ACC112 (cell line): ENCODE results near the gene OR10A5.
"Not testable (repeated sequence)": the region's sequence is repeated elsewhere in the genome, so short reads cannot be mapped to it uniquely, and the experiment has no call there.

Experiments
- H2AFZ ChIP-seq: fragments of 200-600 bp; sonication (generic); one replicate; pipeline ENCODE4 v1.6.0; 2017; ENCODE audit warnings: antibody characterized with exemption, low read length; ENCODE audit not compliant: unreplicated experiment
- H3K27ac ChIP-seq: fragments of 200-600 bp; sonication (generic); 2 replicates; pipeline ENCODE4 v1.5.1; 2014; ENCODE audit warnings: low read depth, mild to moderate bottlenecking, antibody characterized with exemption, low read length, moderate library complexity
- H3K27me3 ChIP-seq: fragments of 200-600 bp; sonication (generic); 2 replicates; pipeline ENCODE4 v1.6.1; 2014; ENCODE audit warnings: mild to moderate bottlenecking, antibody characterized with exemption, low read length, moderate library complexity, mixed read lengths; ENCODE audit not compliant: insufficient read depth
- H3K36me3 ChIP-seq: fragments of 200-600 bp; sonication (generic); 2 replicates; pipeline ENCODE4 v1.6.1; 2016; ENCODE audit warnings: mild to moderate bottlenecking, antibody characterized with exemption, low read length, moderate library complexity, mixed read lengths; ENCODE audit not compliant: insufficient read depth
- H3K4me1 ChIP-seq: fragments of 200-600 bp; sonication (generic); one replicate; pipeline ENCODE4 v1.6.1; 2016; ENCODE audit warnings: low read length, mixed read lengths; ENCODE audit not compliant: insufficient read depth, unreplicated experiment, control insufficient read depth
- H3K4me3 ChIP-seq: fragments of 200-600 bp; sonication (generic); 2 replicates; pipeline ENCODE4 v1.5.1; 2014; ENCODE audit warnings: mild to moderate bottlenecking, low read depth, low read length
- H3K79me2 ChIP-seq: fragments of 200-600 bp; sonication (generic); one replicate; pipeline ENCODE4 v1.6.0; 2016; ENCODE audit warnings: low read length; ENCODE audit not compliant: control insufficient read depth, unreplicated experiment, insufficient read depth

The OR10A5 gene

DNA sequence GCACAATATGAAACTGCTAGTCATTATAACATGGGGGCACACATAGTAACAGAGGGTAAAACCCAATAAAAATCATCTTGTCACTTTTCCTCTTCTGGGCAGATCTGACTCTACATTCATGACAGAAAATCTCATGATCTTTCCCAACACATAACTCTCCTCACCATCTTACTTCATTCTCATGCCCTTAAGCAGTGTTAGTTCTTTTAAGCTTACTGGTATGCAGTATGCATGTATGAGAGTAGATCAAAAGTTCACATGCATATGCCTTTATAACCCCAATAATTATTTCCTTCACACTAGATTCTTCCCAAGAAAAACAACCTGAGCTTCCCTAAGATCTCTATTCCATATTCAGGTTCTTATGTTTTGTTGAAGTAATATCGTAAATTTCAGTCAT, 25.8 kb downstream of the OR10A5 start:
- Histone ChIP-seq H3K4me1 (no peaks in the 10 kb centered on the region), H3K4me3 (no peak overlapping the region), H3K27ac (no peak overlapping the region), H3K79me2 (no peaks in the 10 kb centered on the region), H2AFZ (no peak overlapping the region), H3K36me3 (no peaks in the 10 kb centered on the region), H3K27me3 (peaks cover 5% of the 10 kb centered on the region; the same call in 1 of the 2 replicates)

DNA sequence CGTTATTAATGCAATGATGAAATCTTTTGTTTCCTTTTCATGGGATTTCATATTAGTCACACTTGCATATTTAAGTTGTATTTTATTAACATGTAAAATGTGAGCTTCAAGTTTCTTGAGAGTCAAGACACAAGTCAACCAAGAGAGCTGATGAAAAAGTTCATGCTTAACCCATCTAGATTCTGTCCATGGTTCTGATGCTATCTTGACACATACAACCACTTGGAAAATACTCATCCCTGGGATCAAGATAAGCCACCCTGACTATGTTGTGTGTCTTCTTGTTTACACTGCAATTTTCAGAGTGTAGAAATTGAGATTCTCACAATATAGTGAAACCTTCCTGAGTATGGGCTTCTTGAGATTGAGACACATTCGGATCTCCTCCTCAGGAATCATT, 30.3 kb downstream of the OR10A5 start:
- Histone ChIP-seq H3K79me2 (no peaks in the 10 kb centered on the region), H2AFZ (no peak overlapping the region)

DNA sequence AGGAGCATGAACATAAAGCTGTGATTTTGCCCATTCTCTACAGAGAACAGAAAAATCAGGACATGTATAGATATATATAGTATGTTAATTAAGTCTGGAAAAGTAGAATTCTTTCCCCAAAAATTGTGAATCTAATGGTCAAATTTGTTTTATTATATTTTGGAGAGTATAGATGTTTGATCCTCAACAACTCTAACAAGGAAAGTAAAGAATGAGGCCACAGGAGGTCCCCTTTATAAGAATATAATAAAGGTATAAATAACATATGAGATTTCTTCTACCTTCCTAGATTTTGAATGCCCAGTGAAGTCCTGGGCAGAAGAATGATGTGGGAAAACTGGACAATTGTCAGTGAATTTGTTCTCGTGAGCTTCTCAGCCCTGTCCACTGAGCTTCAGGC, 30.8 kb downstream of the OR10A5 start, which contains the start of gene OR10A4:
Gene OR10A4 (plus strand): TSS at position 301 of the 400 bp plus-strand sequence. CDS start 23 bp downstream, at position 324.
- no peak within 1 kb of the TSS for H3K27ac ChIP-seq
- no peak within 1 kb of the TSS for H3K4me3 ChIP-seq
- no peaks in the 10 kb centered on the region for H3K36me3 ChIP-seq
- peaks cover 5% of the 10 kb centered on the region; the same call in 1 of the 2 replicates for H3K27me3 ChIP-seq
- no peaks in the 10 kb centered on the region for H3K79me2 ChIP-seq
- H3K4me1 ChIP-seq: no peaks in the 10 kb centered on the region
- H2AFZ ChIP-seq: no peak within 1 kb of the TSS

More for the DNA sequence above, 30.3 kb downstream of the OR10A5 start:
- Histone ChIP-seq H3K36me3 (no peaks in the 10 kb centered on the region), H3K27ac (no peak overlapping the region), H3K4me1 (no peaks in the 10 kb centered on the region), H3K4me3 (no peak overlapping the region), H3K27me3 (peaks cover 5% of the 10 kb centered on the region; the same call in 1 of the 2 replicates)

DNA sequence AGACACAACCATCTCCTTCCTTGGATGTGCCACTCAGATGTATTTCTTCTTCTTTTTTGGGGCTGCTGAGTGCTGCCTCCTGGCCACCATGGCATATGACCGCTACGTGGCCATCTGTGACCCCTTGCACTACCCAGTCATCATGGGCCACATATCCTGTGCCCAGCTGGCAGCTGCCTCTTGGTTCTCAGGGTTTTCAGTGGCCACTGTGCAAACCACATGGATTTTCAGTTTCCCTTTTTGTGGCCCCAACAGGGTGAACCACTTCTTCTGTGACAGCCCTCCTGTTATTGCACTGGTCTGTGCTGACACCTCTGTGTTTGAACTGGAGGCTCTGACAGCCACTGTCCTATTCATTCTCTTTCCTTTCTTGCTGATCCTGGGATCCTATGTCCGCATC, 31.4 kb downstream of the OR10A5 start:
- Histone ChIP-seq H3K4me1 (no peaks in the 10 kb centered on the region), H2AFZ (no peak overlapping the region), H3K79me2 (no peaks in the 10 kb centered on the region), H3K4me3 (no peak overlapping the region), H3K27ac (no peak overlapping the region), H3K36me3 (no peaks in the 10 kb centered on the region), H3K27me3 (peaks cover 5% of the 10 kb centered on the region; the same call in 1 of the 2 replicates)

DNA sequence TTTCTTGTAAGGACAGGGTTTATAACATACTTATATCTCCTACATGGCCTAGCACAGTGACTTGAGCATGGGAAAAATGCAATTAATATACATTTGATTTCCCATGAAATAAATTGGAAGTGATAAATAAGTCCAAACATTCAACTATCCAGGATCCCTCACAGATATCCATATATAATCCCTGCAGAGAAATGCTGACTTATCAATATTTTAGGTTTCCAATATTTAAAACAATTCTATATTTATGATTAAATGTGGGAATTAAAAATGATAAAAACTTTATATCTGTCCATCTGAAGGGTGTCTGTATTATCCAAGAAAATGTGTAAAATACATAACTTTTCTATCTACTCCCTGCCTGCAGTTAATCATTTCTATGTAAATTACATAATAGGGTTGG, 37.3 kb downstream of the OR10A5 start:
- peaks cover 18% of the 10 kb centered on the region for H3K27me3 ChIP-seq
- H3K36me3 ChIP-seq: no peaks in the 10 kb centered on the region
- no peak overlapping the region for H2AFZ ChIP-seq
- no peak overlapping the region for H3K27ac ChIP-seq
- no peaks in the 10 kb centered on the region for H3K4me1 ChIP-seq
- no peaks in the 10 kb centered on the region for H3K79me2 ChIP-seq
- H3K4me3 ChIP-seq: no peak overlapping the region

DNA sequence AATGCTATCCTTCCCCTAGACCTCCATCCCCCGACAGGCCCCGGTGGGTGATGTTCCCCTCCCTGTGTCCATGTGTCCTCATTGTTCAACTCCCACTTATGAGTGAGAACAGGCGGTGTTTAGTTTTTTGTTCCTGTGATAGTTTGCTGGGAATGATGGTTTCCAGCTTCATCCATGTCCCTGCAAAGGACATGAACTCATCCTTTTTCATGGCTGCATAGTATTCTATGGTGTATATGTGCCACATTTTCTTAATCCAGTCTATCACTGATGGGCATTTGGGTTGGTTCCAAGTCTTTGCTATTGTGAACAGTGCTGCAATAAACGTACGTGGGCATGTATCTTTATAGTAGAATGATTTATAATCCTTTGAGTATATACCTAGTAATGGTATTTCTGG, 42.2 kb downstream of the OR10A5 start:
- peaks cover 18% of the 10 kb centered on the region for H3K27me3 ChIP-seq
- not testable (repeated sequence) for H3K36me3 ChIP-seq, H3K79me2 ChIP-seq, H3K4me1 ChIP-seq, H3K27ac ChIP-seq, H3K4me3 ChIP-seq, H2AFZ ChIP-seq

DNA sequence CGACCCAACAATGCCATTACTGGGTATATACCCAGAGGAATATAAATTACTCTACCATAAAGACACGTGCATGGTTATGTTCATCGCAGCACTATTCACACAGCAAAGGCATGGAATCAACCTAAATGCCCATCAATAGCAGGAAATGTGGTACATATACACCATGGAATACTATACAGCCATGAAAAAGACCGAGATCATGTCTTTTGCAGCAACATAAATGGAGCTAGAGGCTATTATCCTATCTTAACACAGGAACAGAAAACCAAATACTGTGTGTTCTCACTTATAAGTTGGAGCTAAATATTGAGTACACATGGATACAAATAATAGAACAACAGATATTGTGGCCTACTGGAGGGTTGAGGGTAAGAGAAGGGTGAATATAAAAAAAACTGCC, 43.3 kb downstream of the OR10A5 start:
- Histone ChIP-seq H3K79me2 (no peaks in the 10 kb centered on the region), H3K4me1 (no peaks in the 10 kb centered on the region), H3K27me3 (peaks cover 15% of the 10 kb centered on the region), H3K36me3 (no peaks in the 10 kb centered on the region), H2AFZ (no peak overlapping the region), H3K27ac (no peak overlapping the region), H3K4me3 (no peak overlapping the region)

DNA sequence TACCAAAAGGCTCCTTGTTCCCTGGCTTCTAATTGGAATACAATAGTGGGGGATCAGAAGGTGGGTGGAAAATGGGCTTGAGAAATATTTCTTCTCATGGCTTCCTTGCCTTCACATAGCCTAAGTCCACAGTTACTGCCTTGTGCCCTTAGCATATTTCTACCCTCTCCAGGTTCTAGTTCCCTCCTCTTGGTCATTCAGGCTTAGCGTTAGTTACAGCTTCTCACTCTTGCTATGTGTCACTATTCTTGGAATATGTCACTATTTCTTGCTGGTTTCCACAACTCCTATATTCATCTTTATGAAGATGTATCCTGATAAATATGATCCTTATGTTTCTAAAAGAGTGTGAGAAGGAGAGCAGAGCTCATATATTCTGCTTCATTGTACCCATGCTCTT, 44.4 kb downstream of the OR10A5 start:
- H3K27ac ChIP-seq: no peak overlapping the region
- H3K36me3 ChIP-seq: no peaks in the 10 kb centered on the region
- H2AFZ ChIP-seq: no peak overlapping the region
- H3K4me1 ChIP-seq: no peaks in the 10 kb centered on the region
- H3K27me3 ChIP-seq: 0 out of 2 replicates have a peak, but pooled peaks cover 7% of the 10 kb centered on the region
- no peaks in the 10 kb centered on the region for H3K79me2 ChIP-seq
- H3K4me3 ChIP-seq: no peak overlapping the region

DNA sequence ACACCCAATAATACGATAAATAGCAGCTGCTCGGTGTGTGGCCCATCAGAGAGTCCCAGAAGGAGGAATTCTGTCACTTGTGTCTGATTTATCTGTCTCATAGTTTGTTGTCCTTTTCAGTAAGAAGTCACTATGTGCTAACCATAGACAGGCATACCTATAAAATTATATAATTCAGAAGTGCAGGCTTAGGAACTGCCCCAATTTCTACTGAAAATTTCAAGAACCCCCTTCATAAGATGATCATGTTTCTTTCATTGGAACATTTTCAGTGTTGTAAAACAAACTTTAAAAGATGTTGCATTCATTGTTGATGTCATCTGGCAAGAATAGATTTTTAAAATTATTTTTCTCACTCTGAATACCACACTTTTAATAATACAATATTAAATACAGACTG, 46.9 kb downstream of the OR10A5 start, which contains the start of gene OR2D2:
Gene OR2D2 (minus strand): TSS at position 101 of the 400 bp plus-strand sequence. CDS start 0 bp downstream, at position 101.
- no peak within 1 kb of the TSS for H3K4me3 ChIP-seq
- no peaks in the 10 kb centered on the region for H3K79me2 ChIP-seq
- H3K36me3 ChIP-seq: no peaks in the 10 kb centered on the region
- H3K27ac ChIP-seq: no peak within 1 kb of the TSS
- H2AFZ ChIP-seq: no peak within 1 kb of the TSS
- peaks cover 4% of the 10 kb centered on the region for H3K27me3 ChIP-seq
- H3K4me1 ChIP-seq: no peaks in the 10 kb centered on the region

DNA sequence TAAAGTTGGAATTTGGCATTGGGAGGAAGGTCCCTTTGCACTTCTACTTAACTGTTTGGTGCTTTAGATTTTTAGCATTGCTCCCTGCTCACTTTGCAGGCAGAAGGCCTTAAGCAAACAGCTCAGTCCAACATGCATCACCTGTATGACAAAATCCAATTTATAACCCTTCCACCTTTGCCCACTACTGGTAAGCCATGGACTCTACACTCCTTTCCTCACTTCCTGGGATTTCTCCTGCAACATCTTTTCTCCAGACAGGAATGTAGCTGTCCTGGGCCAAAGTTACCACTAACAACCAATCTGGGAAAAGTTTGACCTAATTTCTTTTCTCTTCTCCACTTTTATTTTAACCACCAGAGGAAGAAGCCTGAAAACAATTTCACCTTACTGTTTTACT, 48.6 kb downstream of the OR10A5 start:
- Histone ChIP-seq H3K4me3 (no peak overlapping the region), H3K4me1 (no peaks in the 10 kb centered on the region), H3K79me2 (no peaks in the 10 kb centered on the region), H3K27ac (no peak overlapping the region), H2AFZ (no peak overlapping the region), H3K36me3 (no peaks in the 10 kb centered on the region), H3K27me3 (peaks cover 4% of the 10 kb centered on the region)

DNA sequence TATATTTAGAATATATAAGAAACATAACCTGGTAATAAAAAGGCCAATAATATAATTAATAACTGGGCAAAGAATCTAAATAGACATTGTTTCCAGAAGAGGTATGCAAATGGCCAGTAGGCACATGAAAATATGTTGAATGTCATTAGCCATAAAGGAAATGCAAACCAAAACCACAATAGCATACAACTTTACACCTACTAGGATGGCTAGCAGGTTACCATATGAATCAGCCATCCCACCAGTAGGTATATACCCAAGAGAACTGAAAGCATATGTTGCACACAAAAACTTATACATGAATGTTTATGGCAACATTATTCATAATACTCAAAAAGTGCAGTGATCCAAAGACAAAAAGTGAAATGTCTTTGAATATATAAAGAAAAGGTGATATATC, 49.5 kb downstream of the OR10A5 start:
- no peak overlapping the region for H3K27ac ChIP-seq
- no peaks in the 10 kb centered on the region for H3K36me3 ChIP-seq
- peaks cover 4% of the 10 kb centered on the region for H3K27me3 ChIP-seq
- no peaks in the 10 kb centered on the region for H3K79me2 ChIP-seq
- H3K4me3 ChIP-seq: no peak overlapping the region
- no peaks in the 10 kb centered on the region for H3K4me1 ChIP-seq
- H2AFZ ChIP-seq: no peak overlapping the region
